22Rv1 (cell line): ENCODE results near the gene SPOCK2.

ENCODE experiments used
- H3K27ac ChIP-seq: fragments of 450-650 bp; 2 replicates; pipeline ENCODE4 v1.5.1; 2017
- CTCF ChIP-seq: fragments of 450-650 bp; IDR thresholded peaks from 2 replicates; pipeline ENCODE4 v1.5.1; 2017; ENCODE audit warnings: mild to moderate bottlenecking
- ZFX ChIP-seq: fragments of 450-650 bp; IDR thresholded peaks from 2 replicates; pipeline ENCODE4 v1.6.1; 2017; ENCODE audit warnings: antibody characterized with exemption, borderline replicate concordance

SPOCK2 gene

GRCh38 chr10:72074574-72075375, 13.6 kb downstream of the SPOCK2 start:
- TF ChIP-seq CTCF (no peak), ZFX (no peak)
- H3K27ac ChIP-seq = no peak overlapping the region

GRCh38 chr10:72073708-72074573, 14.4 kb downstream of the SPOCK2 start:
- TF ChIP-seq CTCF (no peak), ZFX (no peak)
- H3K27ac ChIP-seq = no peak overlapping the region

GRCh38 chr10:72072639-72073038, 15.7 kb downstream of the SPOCK2 start:
- TF ChIP-seq CTCF = no peak
- TF ChIP-seq ZFX = no peak

GRCh38 chr10:72072046-72072445, 16.3 kb downstream of the SPOCK2 start:
- TF ChIP-seq CTCF (no peak), ZFX (no peak)
- H3K27ac ChIP-seq = no peak overlapping the region

More at GRCh38 chr10:72072639-72073038, 15.7 kb downstream of the SPOCK2 start:
- H3K27ac ChIP-seq = no peak overlapping the region

- TF ChIP-seq CTCF = peak; percentile 57
- TF ChIP-seq ZFX = no peak
- no peak overlapping the region for H3K27ac ChIP-seq
Observed at GRCh38 chr10:72069751-72070526, 18.4 kb downstream of the SPOCK2 start.

- no peak overlapping the region for H3K27ac ChIP-seq
- TF ChIP-seq CTCF = no peak
- TF ChIP-seq ZFX = no peak
Observed at GRCh38 chr10:72068901-72069446, 19.4 kb downstream of the SPOCK2 start.
